HFFc6 (cell line): ENCODE data around the gene IL32. TPM values are rescaled to one million over a fixed set of nuclear protein-coding genes. Genes with fewer than 3 reads are reported as not detected.

Source experiments
- DNase-seq: peaks from one replicate; pipeline ENCODE4 v3.0.0-alpha.2; 2018
- H3K27ac Mint-ChIP-seq: 2 replicates; pipeline ENCODE4 v1.8.0; 2020; ENCODE audit warnings: mild to moderate bottlenecking, mixed read lengths
- H3K27me3 Mint-ChIP-seq: 2 replicates; pipeline ENCODE4 v1.8.0; 2021; ENCODE audit warnings: mild to moderate bottlenecking, moderate library complexity, mixed read lengths; ENCODE audit not compliant: insufficient read depth
- H3K36me3 Mint-ChIP-seq: 2 replicates; pipeline ENCODE4 v1.8.0; 2021; ENCODE audit warnings: low read depth, mixed read lengths
- H3K4me1 Mint-ChIP-seq: 2 replicates; pipeline ENCODE4 v1.8.0; 2020; ENCODE audit warnings: low read depth, mixed read lengths
- H3K4me3 Mint-ChIP-seq: 2 replicates; pipeline ENCODE4 v1.8.0; 2020; ENCODE audit warnings: mild to moderate bottlenecking, moderate library complexity, mixed read lengths
- H3K9me3 Mint-ChIP-seq: 2 replicates; pipeline ENCODE4 v1.8.0; 2020; ENCODE audit warnings: mild to moderate bottlenecking, mixed read lengths
- CTCF ChIP-seq: fragments of 200-600 bp; sonication (generic); IDR thresholded peaks from 2 replicates; pipeline ENCODE4 v1.5.0; 2021; ENCODE audit warnings: antibody characterized with exemption, mild to moderate bottlenecking
- total RNA-seq, 6 experiments: library from RNA; stranded (reverse); fragmentation: NEBNext Ultra II Directional; extraction: Animal tissue kit (Norgen Biotek cat#: 25700); gene quantifications; 2 replicates in 1 of 6; 3 replicates in 5 of 6; pipeline ENCODE4 v1.2.3, GENCODE V29; 2021

IL32 gene
- total RNA-seq, 6 experiments from 2014 or later = 1.00 to 2.3 (median 1.7) TPM

- H3K4me1 Mint-ChIP-seq = peaks cover 17% of the 10 kb centered on the region
- no peaks in the 10 kb centered on the region for H3K36me3 Mint-ChIP-seq
- no peaks in the 10 kb centered on the region; the same call in 1 of the 2 replicates for H3K27me3 Mint-ChIP-seq
- no peak overlapping the region for H3K27ac Mint-ChIP-seq
- H3K9me3 Mint-ChIP-seq = no peaks in the 10 kb centered on the region
- no peak for DNase-seq
- TF ChIP-seq CTCF = no peak
- no peak overlapping the region for H3K4me3 Mint-ChIP-seq
These were observed 52.9 kb downstream of the IL32 start for GRCh38 chr16:3118204-3118790.

- H3K4me1 Mint-ChIP-seq = peaks cover 17% of the 10 kb centered on the region
- H3K4me3 Mint-ChIP-seq = no peak overlapping the region
- no peak overlapping the region for H3K27ac Mint-ChIP-seq
- no peak for TF ChIP-seq CTCF
- no peaks in the 10 kb centered on the region for H3K36me3 Mint-ChIP-seq
- peaks cover 3% of the 10 kb centered on the region for H3K27me3 Mint-ChIP-seq
- no peak for DNase-seq
- H3K9me3 Mint-ChIP-seq = no peaks in the 10 kb centered on the region
These were observed 53.4 kb downstream of the IL32 start for GRCh38 chr16:3118846-3119245.

Other genes with a start within 250 kb of the IL32 start
- gene PRSS21, start 248.4 kb upstream of the IL32 start, total RNA-seq = not detected
- gene ZG16B, start 235.3 kb upstream of the IL32 start, total RNA-seq = under 1 TPM in 4 of 6 experiments, not detected in 2; 0.41 to 0.68 (median 0.46) TPM
- not detected for gene PRSS22, start 207.5 kb upstream of the IL32 start, total RNA-seq
- 10 to 100 TPM; 24.5 to 29.3 (median 26.1) TPM for gene FLYWCH2, start 182.4 kb upstream of the IL32 start, total RNA-seq
- 10 to 100 TPM; 30.3 to 34.9 (median 33.7) TPM for gene FLYWCH1, start 153.7 kb upstream of the IL32 start, total RNA-seq
- not detected for gene KREMEN2, start 101.4 kb upstream of the IL32 start, total RNA-seq
- gene PAQR4, start 96.3 kb upstream of the IL32 start, total RNA-seq = 10 to 100 TPM in 5 of 6 experiments, 1 to 10 TPM in 1; 5.7 to 16.5 (median 13.7) TPM
- 10 to 100 TPM; 21.1 to 40.8 (median 36.7) TPM for gene PKMYT1, start 85.2 kb upstream of the IL32 start, total RNA-seq
- gene CLDN9, start 52.7 kb upstream of the IL32 start, total RNA-seq = not detected
- under 1 TPM in 1 of 6 experiments, not detected in 5; 0.21 TPM for gene CLDN6, start 47.5 kb upstream of the IL32 start, total RNA-seq
- 100 to 1,000 TPM; 392 to 451 (median 429) TPM for gene TNFRSF12A, start 45.3 kb upstream of the IL32 start, total RNA-seq
- gene HCFC1R1, start 41.7 kb upstream of the IL32 start, total RNA-seq = 10 to 100 TPM; 54.6 to 90.3 (median 83.2) TPM
- gene THOC6, start 41.6 kb upstream of the IL32 start, total RNA-seq = 10 to 100 TPM; 18.2 to 21.6 (median 19.9) TPM
- gene BICDL2, start 28.7 kb upstream of the IL32 start, total RNA-seq = not detected
- under 1 TPM in 3 of 6 experiments, not detected in 3; 0.05 to 0.17 (median 0.07) TPM for gene MMP25, start 19.1 kb upstream of the IL32 start, total RNA-seq
- gene ZSCAN10, start 33.7 kb downstream of the IL32 start, total RNA-seq = not detected
- 10 to 100 TPM in 2 of 6 experiments, 1 to 10 TPM in 4; 7.6 to 10.2 (median 9.5) TPM for gene ZNF205, start 46.9 kb downstream of the IL32 start, total RNA-seq
- 1 to 10 TPM; 5.9 to 7.3 (median 6.9) TPM for gene ZNF213, start 69.4 kb downstream of the IL32 start, total RNA-seq
- gene OR1F1, start 122.6 kb downstream of the IL32 start, total RNA-seq = not detected
- 1 to 10 TPM; 5.1 to 6.3 (median 5.7) TPM for gene ZNF200, start 169.5 kb downstream of the IL32 start, total RNA-seq
- under 1 TPM in 1 of 6 experiments, not detected in 5; 0.09 TPM for gene MEFV, start 191.0 kb downstream of the IL32 start, total RNA-seq
- 10 to 100 TPM; 19.7 to 24.5 (median 20.8) TPM for gene ZNF263, start 217.9 kb downstream of the IL32 start, total RNA-seq
- 1 to 10 TPM; 2.9 to 4.2 (median 3.5) TPM for gene TIGD7, start 239.8 kb downstream of the IL32 start, total RNA-seq
- gene ZNF75A, start 239.9 kb downstream of the IL32 start, total RNA-seq = 10 to 100 TPM; 12.7 to 16.6 (median 14.4) TPM